A549 (cell line): ENCODE measurements around the gene DIPK1B. TPM values are rescaled to one million over a fixed set of nuclear protein-coding genes. Genes with fewer than 3 reads are reported as not detected.
A peak's percentile ranks its signal among the peaks of the same experiment; 100 is the strongest.

Experiments
- ATAC-seq, 2 experiments: fragments of 200-7000 bp in 1 of 2; fragments of >200 bp in 1 of 2; cut with Nextera tagmentation in 1 of 2; cut with Tn5 transposase in 1 of 2; 3 replicates each; pipeline versions ENCODE4 v1.8.0 to v1.9.1; 2018 to 2020; ENCODE audit warnings: mild to moderate bottlenecking in 1 of 2, moderate library complexity in 1 of 2
- CTCF ChIA-PET: fragments of 300-600 bp; sonication (Branson Sonifier 250); formaldehyde crosslinking; extraction: SDS; loops from one replicate; lab custom pipeline; 2021; ENCODE audit warnings: antibody characterized with exemption, inconsistent platforms; lab: Yijun Ruan, JAX
- POLR2A ChIA-PET: fragments of 350-600 bp; formaldehyde crosslinking; extraction: SDS; loops from one replicate; lab custom pipeline; 2021; ENCODE audit warnings: antibody characterized with exemption, inconsistent platforms; lab: Yijun Ruan, JAX
- DNase-seq, 2 experiments: peaks; one replicate each; pipeline versions ENCODE4 v3.0.0 to v3.0.0-alpha.2; 2011 to 2016; ENCODE audit warnings: low read depth in 1 of 2, low spot score in 1 of 2
- FAIRE-seq: peaks from 2 replicates; lab custom pipeline; 2011; peaks lifted over from hg19 to GRCh38; lab: Jason Lieb, UNC
- H3K27ac ChIP-seq, 2 experiments: fragments of >200 bp; sonication (Bioruptor Twin); formaldehyde crosslinking; 3 replicates each; pipeline ENCODE4 v1.5.1; 2016 to 2017
- H3K4me1 ChIP-seq: fragments of >200 bp; sonication (Bioruptor Twin); formaldehyde crosslinking; 3 replicates; pipeline ENCODE4 v1.6.1; 2016
- H3K4me2 ChIP-seq: fragments of >200 bp; sonication (Bioruptor Twin); formaldehyde crosslinking; 3 replicates; pipeline ENCODE4 v1.6.1; 2016
- H3K4me3 ChIP-seq: fragments of >200 bp; sonication (Bioruptor Twin); formaldehyde crosslinking; 3 replicates; pipeline ENCODE4 v1.5.1; 2016
- H3K9me3 ChIP-seq: fragments of >200 bp; sonication (Bioruptor Twin); formaldehyde crosslinking; 3 replicates; pipeline ENCODE4 v1.6.1; 2016
- FOSB ChIP-seq: fragments of 250-450 bp; sonication (Bioruptor Pico); IDR thresholded peaks from 2 replicates; pipeline ENCODE4 v1.5.0; 2020; ENCODE audit warnings: mild to moderate bottlenecking, moderate library complexity
- FOXS1 ChIP-seq: fragments of 250-450 bp; sonication (Bioruptor Pico); IDR thresholded peaks from 2 replicates; pipeline ENCODE4 v1.5.0; 2020; ENCODE audit warnings: mild to moderate bottlenecking, moderate library complexity
- KDM1A ChIP-seq: fragments of 200-600 bp; sonication (generic); IDR thresholded peaks from 2 replicates; pipeline ENCODE4 v1.6.1; 2016; ENCODE audit warnings: low read depth, mild to moderate bottlenecking
- MAFK ChIP-seq: fragments of 450-650 bp; IDR thresholded peaks from 2 replicates; pipeline ENCODE4 v1.6.1; 2014; ENCODE audit not compliant: partially characterized antibody
- MYC ChIP-seq: IDR thresholded peaks from 2 replicates; pipeline ENCODE4 v1.6.1; 2012; ENCODE audit warnings: mild to moderate bottlenecking, inconsistent platforms, low read length, improper control_type of control experiment, borderline replicate concordance
- RNF2 ChIP-seq: fragments of 200-600 bp; sonication (generic); IDR thresholded peaks from 2 replicates; pipeline ENCODE4 v1.6.1; 2016; ENCODE audit warnings: low read depth, mild to moderate bottlenecking, antibody characterized with exemption, moderate library complexity, borderline replicate concordance
- TP53 ChIP-seq: fragments of 250-450 bp; sonication (Bioruptor Pico); IDR thresholded peaks from 2 replicates; pipeline ENCODE4 v1.5.0; 2021; ENCODE audit warnings: mild to moderate bottlenecking, moderate library complexity
- WGBS: methylation state at CpG from one replicate; pipeline ENCODE4 v1.1.6; 2017; ENCODE audit errors: missing lambda C conversion rate; 5-methylcytosine and 5-hydroxymethylcytosine counted together
- polyA plus RNA-seq, 4 experiments: library from polyadenylated mRNA; depleted of rRNA in 3 of 4; stranded (reverse); fragments of >200 nt; fragmentation: RNase III in 1 of 4; extraction: RNeasy Plus Mini Kit Qiagen cat#74134 plus additional on column Dnase treatment in 1 of 4; gene quantifications; 2 replicates in 3 of 4; 3 replicates in 1 of 4; pipeline ENCODE4 v1.2.3, GENCODE V29; 2011 to 2017
- TF ChIP-seq, protein P1 (sequence below): fragments of 200-600 bp; sonication (generic); IDR thresholded peaks from 2 replicates; pipeline ENCODE4 v1.6.1; 2016; ENCODE audit warnings: antibody characterized with exemption, mild to moderate bottlenecking, moderate library complexity
- TF ChIP-seq, protein P2 (sequence below): fragments of >200 bp; sonication (Bioruptor Twin); formaldehyde crosslinking; IDR thresholded peaks from 2 replicates; pipeline ENCODE4 v1.6.1; 2016
- TF ChIP-seq, protein P3 (sequence below): fragments of >200 bp; sonication (Bioruptor Twin); formaldehyde crosslinking; IDR thresholded peaks from 3 replicates; pipeline ENCODE4 v1.5.1; 2016

The DIPK1B gene
- polyA plus RNA-seq, 2 of the 4 experiments (the other 2 are of a cell fraction): 6.7 TPM

DNA sequence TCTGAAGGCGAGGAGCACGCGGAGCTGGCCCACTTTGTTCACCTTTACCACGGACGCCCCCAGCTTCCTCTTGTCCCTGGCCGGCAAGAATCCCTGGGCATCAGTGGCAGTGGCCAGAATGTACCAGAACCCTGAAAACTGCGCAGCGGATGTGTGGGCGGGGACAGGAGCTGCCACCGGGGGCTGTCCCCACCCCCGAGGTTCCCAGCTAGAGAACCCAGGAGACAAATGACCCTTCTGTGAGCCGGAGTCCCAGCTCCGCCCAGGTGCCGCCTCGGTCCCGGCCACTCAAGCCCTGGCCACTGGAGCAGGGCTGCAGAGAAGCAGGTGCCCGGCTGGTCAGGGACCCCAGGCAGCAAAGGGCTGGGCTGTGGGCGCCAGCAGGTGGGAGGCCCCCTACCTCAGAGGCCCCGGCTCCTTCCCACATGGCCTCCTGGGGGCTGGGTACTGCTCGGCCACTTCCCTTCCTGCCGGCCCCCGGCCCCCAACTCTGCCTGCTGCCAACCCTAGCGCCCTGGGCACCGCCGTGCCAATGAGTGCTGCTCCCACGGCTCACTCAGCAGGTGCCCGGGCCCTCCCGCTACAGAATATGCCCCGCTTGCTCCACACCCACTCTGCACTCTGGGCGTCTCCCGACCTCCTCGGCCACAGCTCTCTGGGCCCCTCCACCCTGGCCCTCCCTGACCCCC lies 29.7 kb downstream of the DIPK1B start:
- ATAC-seq (peak in 1 of 2 experiments; percentile 13; a peak in 3 of 6 replicates), DNase-seq (no peak), FAIRE-seq (no peak)
- Histone ChIP-seq H3K4me3 (no peak overlapping the region), H3K4me2 (no peak overlapping the region), H3K4me1 (no peaks in the 10 kb centered on the region), H3K9me3 (no peaks in the 10 kb centered on the region), H3K27ac (no peak overlapping the region)
- 75% methylated on average over 26 of the region's 32 CpGs for WGBS
- TF ChIP-seq, protein P1, sequence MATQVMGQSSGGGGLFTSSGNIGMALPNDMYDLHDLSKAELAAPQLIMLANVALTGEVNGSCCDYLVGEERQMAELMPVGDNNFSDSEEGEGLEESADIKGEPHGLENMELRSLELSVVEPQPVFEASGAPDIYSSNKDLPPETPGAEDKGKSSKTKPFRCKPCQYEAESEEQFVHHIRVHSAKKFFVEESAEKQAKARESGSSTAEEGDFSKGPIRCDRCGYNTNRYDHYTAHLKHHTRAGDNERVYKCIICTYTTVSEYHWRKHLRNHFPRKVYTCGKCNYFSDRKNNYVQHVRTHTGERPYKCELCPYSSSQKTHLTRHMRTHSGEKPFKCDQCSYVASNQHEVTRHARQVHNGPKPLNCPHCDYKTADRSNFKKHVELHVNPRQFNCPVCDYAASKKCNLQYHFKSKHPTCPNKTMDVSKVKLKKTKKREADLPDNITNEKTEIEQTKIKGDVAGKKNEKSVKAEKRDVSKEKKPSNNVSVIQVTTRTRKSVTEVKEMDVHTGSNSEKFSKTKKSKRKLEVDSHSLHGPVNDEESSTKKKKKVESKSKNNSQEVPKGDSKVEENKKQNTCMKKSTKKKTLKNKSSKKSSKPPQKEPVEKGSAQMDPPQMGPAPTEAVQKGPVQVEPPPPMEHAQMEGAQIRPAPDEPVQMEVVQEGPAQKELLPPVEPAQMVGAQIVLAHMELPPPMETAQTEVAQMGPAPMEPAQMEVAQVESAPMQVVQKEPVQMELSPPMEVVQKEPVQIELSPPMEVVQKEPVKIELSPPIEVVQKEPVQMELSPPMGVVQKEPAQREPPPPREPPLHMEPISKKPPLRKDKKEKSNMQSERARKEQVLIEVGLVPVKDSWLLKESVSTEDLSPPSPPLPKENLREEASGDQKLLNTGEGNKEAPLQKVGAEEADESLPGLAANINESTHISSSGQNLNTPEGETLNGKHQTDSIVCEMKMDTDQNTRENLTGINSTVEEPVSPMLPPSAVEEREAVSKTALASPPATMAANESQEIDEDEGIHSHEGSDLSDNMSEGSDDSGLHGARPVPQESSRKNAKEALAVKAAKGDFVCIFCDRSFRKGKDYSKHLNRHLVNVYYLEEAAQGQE: no peak
- TF ChIP-seq FOSB (CRISPR knock-in tag) (no peak), FOXS1 (CRISPR knock-in tag) (no peak), TP53 (CRISPR knock-in tag) (no peak), MAFK (no peak), RNF2 (no peak), MYC (no peak), KDM1A (no peak)
- TF ChIP-seq, protein P2, sequence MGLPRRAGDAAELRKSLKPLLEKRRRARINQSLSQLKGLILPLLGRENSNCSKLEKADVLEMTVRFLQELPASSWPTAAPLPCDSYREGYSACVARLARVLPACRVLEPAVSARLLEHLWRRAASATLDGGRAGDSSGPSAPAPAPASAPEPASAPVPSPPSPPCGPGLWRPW: no peak
- ChIA-PET CTCF (interaction anchor here (1.4 to 11.9 kb wide), 4 partner anchors 12 to 51 kb away, joined by 3 to 79 read pairs (median 28); partner anchors contain the start of gene LCN8), POLR2A (interaction anchor here (0.5 kb wide), 1 partner anchor 23 kb away, joined by 3 read pairs; no protein-coding TSS in a partner anchor)

DNA sequence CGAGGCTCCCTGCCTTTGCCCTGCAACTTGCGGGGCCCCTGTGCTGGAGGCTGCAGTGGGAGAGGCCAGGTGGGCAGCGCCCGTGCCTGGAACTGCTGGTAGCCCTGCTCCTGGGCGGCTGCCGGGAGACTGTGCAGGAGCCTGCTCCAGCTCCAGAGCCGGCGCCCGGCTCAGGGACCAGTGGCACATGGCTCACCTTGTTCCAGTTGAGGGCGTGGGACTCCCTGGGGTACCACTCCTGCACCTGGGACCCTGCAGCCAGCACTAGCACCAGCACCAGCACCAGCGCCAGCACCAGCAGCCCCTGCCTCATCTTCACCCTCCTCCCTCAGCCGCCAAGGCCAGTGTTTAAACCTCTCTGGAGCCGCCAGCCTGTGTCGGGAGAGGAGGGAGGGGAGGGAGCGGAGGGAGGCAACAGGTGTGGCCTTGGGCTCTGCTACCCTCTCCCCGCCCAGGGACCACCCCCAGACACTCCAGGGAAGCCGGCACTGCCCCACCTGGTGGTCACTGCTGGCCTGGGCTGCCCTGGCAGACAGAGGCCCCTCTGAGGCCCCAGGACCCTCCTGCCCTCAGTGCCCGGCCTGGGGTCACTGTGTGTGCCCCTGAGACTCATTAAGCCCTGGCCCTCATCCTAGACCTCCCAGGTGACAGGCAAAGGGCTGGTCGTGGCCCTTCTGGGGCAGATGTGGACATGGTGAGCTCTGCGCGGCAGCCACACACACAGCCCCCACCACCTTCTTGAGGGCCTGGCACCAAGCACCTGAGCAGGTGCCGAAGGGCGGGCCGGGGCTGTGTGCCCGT lies 30.4 kb downstream of the DIPK1B start, which contains the start of gene LCN10:
LCN10 (minus strand) TSS at position 350 of the 801 bp plus-strand sequence; CDS start at position 313, 37 bp downstream.
- POLR2A ChIA-PET: interaction anchor here (0.5 to 2.7 kb wide), 2 partner anchors 14 to 24 kb away, joined by 3 to 11 read pairs; no protein-coding TSS in a partner anchor
- DNase-seq: no peak
- CTCF ChIA-PET: interaction anchor here (1.2 to 11.9 kb wide), 4 partner anchors 12 to 50 kb away, joined by 3 to 79 read pairs (median 28); partner anchors contain the start of gene LCN8

More for the DNA sequence above, 30.4 kb downstream of the DIPK1B start, which contains the start of gene LCN10:
- ATAC-seq: peak; percentile 25 to 76; a peak in 5 of 6 replicates
- Histone ChIP-seq H3K4me2 (no peak within 1 kb of the TSS), H3K4me1 (no peaks in the 10 kb centered on the region), H3K9me3 (no peaks in the 10 kb centered on the region), H3K27ac (no peak within 1 kb of the TSS), H3K4me3 (no peak within 1 kb of the TSS)
- FAIRE-seq: no peak
- 36% methylated on average over 15 of the region's 25 CpGs for WGBS
- TF ChIP-seq MYC: no peak
- TF ChIP-seq, protein P3, sequence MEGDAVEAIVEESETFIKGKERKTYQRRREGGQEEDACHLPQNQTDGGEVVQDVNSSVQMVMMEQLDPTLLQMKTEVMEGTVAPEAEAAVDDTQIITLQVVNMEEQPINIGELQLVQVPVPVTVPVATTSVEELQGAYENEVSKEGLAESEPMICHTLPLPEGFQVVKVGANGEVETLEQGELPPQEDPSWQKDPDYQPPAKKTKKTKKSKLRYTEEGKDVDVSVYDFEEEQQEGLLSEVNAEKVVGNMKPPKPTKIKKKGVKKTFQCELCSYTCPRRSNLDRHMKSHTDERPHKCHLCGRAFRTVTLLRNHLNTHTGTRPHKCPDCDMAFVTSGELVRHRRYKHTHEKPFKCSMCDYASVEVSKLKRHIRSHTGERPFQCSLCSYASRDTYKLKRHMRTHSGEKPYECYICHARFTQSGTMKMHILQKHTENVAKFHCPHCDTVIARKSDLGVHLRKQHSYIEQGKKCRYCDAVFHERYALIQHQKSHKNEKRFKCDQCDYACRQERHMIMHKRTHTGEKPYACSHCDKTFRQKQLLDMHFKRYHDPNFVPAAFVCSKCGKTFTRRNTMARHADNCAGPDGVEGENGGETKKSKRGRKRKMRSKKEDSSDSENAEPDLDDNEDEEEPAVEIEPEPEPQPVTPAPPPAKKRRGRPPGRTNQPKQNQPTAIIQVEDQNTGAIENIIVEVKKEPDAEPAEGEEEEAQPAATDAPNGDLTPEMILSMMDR: 0 out of 3 replicates have a peak, but pooled peaks have one; percentile 10
